NB4 (cell line): ENCODE results near the gene PCDHGA1.
"Not testable (repeated sequence)": the region's sequence is repeated elsewhere in the genome, so short reads cannot be mapped to it uniquely, and the experiment has no call there.

Experiments used
- CTCF ChIP-seq: IDR thresholded peaks from one replicate; pipeline ENCODE4 v1.5.1; 2012; ENCODE audit warnings: low read depth, low read length
- MAX ChIP-seq: IDR thresholded peaks from 2 replicates; pipeline ENCODE4 v1.6.1; 2011; ENCODE audit warnings: low read depth, low read length
- MYC ChIP-seq: IDR thresholded peaks from 2 replicates; pipeline ENCODE4 v1.6.1; 2011; ENCODE audit warnings: low read depth, low read length
- POLR2A ChIP-seq: IDR thresholded peaks from 2 replicates; pipeline ENCODE4 v1.6.1; 2011; ENCODE audit warnings: mild to moderate bottlenecking; ENCODE audit not compliant: insufficient read length; ENCODE audit errors: extremely low read depth

GRCh38 chr5:141394401-141395187, 64.3 kb downstream of the PCDHGA1 start:
- TF ChIP-seq POLR2A, CTCF, MAX, MYC: not testable (repeated sequence)
